Measurements from ENCODE around the gene MED16. TPM values are rescaled to one million over a fixed set of nuclear protein-coding genes. Genes with fewer than 3 reads are reported as not detected.

MED16 gene
- total RNA-seq, 6 experiments from 2014 or later: 32.0 to 35.7 (median 33.3) TPM

GRCh38 chr19:867301-867793, 25.6 kb downstream of the MED16 start:
- peaks cover 0 to 18% (median 2%) of the 10 kb centered on the region in 4 donors for H3K36me3 ChIP-seq
- no peaks in the 10 kb centered on the region for H3K27me3 ChIP-seq
- no peaks in the 10 kb centered on the region for H3K9me3 ChIP-seq
- DNase-seq: peak in 1 of 3 donors; percentile 45
- 20% methylated on average over 1 of the region's 16 CpGs for WGBS (ENCODE audit: insufficient coverage, low coverage, low lambda C conversion rate, missing lambda C conversion rate)
- H3K27ac ChIP-seq: no peak overlapping the region
- intact Hi-C loops (cut with DNase I): loop anchor here in 1 of 2 donors (5.0 to 10.0 kb wide), 2 partner anchors 50 to 103 kb away; partner anchors contain the start of gene KISS1R
- H3K4me1 ChIP-seq: no peaks in the 10 kb centered on the region
- no peak for TF ChIP-seq POLR2A (IDR thresholded peaks at IDR 0.05)
- TF ChIP-seq CTCF (IDR thresholded peaks at IDR 0.05): no peak
- H3K4me3 ChIP-seq: no peak overlapping the region
- ATAC-seq: no peak

- DNase-seq (peak in 1 of 3 donors; percentile 23), ATAC-seq (no peak)
- TF ChIP-seq POLR2A (IDR thresholded peaks at IDR 0.05) (no peak), CTCF (IDR thresholded peaks at IDR 0.05) (no peak)
- Histone ChIP-seq H3K27ac (no peak overlapping the region), H3K4me1 (no peaks in the 10 kb centered on the region), H3K27me3 (no peaks in the 10 kb centered on the region), H3K36me3 (peaks cover 0 to 18% (median 2%) of the 10 kb centered on the region in 4 donors), H3K9me3 (no peaks in the 10 kb centered on the region), H3K4me3 (no peak overlapping the region)
- 87% methylated on average over 29 of the region's 38 CpGs for WGBS (ENCODE audit: insufficient coverage, low coverage, low lambda C conversion rate, missing lambda C conversion rate)
- intact Hi-C loops (cut with DNase I): loop anchor here in 1 of 2 donors (5.0 to 10.0 kb wide), 2 partner anchors 50 to 102 kb away; partner anchors contain the start of gene KISS1R
These were observed 26.2 kb downstream of the MED16 start for GRCh38 chr19:866769-867300.

- no peak for TF ChIP-seq CTCF (IDR thresholded peaks at IDR 0.05)
- TF ChIP-seq POLR2A (IDR thresholded peaks at IDR 0.05): no peak
- 59% methylated on average over 7 of the region's 7 CpGs for WGBS (ENCODE audit: insufficient coverage, low coverage, low lambda C conversion rate, missing lambda C conversion rate)
- Histone ChIP-seq H3K9me3 (no peaks in the 10 kb centered on the region), H3K36me3 (peaks cover 0 to 6% (median 0%) of the 10 kb centered on the region in 4 donors), H3K27me3 (no peaks in the 10 kb centered on the region), H3K4me1 (no peaks in the 10 kb centered on the region), H3K4me3 (no peak overlapping the region), H3K27ac (no peak overlapping the region)
- ATAC-seq (no peak), DNase-seq (no peak)
- intact Hi-C loops (cut with DNase I): loop anchor here (5.0 to 10.0 kb wide), 2 partner anchors 54 to 98 kb away; partner anchors contain the start of gene KISS1R (in 1 of the 2)
These were observed 29.7 kb downstream of the MED16 start for GRCh38 chr19:863315-863620.

- TF ChIP-seq POLR2A (IDR thresholded peaks at IDR 0.05) (no peak), CTCF (IDR thresholded peaks at IDR 0.05) (no peak)
- no peak overlapping the region for H3K27ac ChIP-seq
- no peaks in the 10 kb centered on the region for H3K4me1 ChIP-seq
- WGBS (ENCODE audit: insufficient coverage, low coverage, low lambda C conversion rate, missing lambda C conversion rate): 5% methylated on average over 17 of the region's 48 CpGs
- peak; percentile 20 to 43 (median 32) for ATAC-seq
- intact Hi-C loops (cut with DNase I): loop anchor here (5.0 to 10.0 kb wide), 2 partner anchors 55 to 98 kb away; partner anchors contain the start of gene KISS1R (in 1 of the 2)
- no peaks in the 10 kb centered on the region for H3K27me3 ChIP-seq
- DNase-seq: peak in 2 of 3 donors; percentile 65 to 73
- no peak overlapping the region for H3K4me3 ChIP-seq
- peaks cover 0 to 1% (median 0%) of the 10 kb centered on the region in 4 donors for H3K36me3 ChIP-seq
- no peaks in the 10 kb centered on the region for H3K9me3 ChIP-seq
These were observed 30.2 kb downstream of the MED16 start for GRCh38 chr19:862581-863314.

All from right lobe of liver (tissue), 6 donors.